Testis (tissue), 3 donors: ENCODE data around the gene ADM5. TPM values are rescaled to one million over a fixed set of nuclear protein-coding genes. Genes with fewer than 3 reads are reported as not detected.
A peak's percentile ranks its signal among the peaks of the same experiment; 100 is the strongest.
"Not testable (repeated sequence)": the region's sequence is repeated elsewhere in the genome, so short reads cannot be mapped to it uniquely, and the experiment has no call there.

Experiments used
- DNase-seq: peaks from one replicate; pipeline ENCODE4 v3.0.0-alpha.2; 2019
- H3K27ac ChIP-seq, 2 donors: fragments of 200-600 bp; sonication (generic); one replicate each; pipeline ENCODE4 v1.5.1; 2019
- H3K27me3 ChIP-seq: fragments of 200-600 bp; sonication (generic); one replicate; pipeline ENCODE4 v1.5.1; 2019
- H3K36me3 ChIP-seq: fragments of 200-600 bp; sonication (generic); one replicate; pipeline ENCODE4 v1.5.1; 2017; ENCODE audit warnings: low read depth; ENCODE audit errors: missing control alignments
- H3K4me1 ChIP-seq: fragments of 200-600 bp; sonication (generic); one replicate; pipeline ENCODE4 v1.5.1; 2019
- H3K4me3 ChIP-seq, 2 donors: fragments of 200-600 bp; sonication (generic); one replicate each; pipeline ENCODE4 v1.5.1; 2017 to 2019
- H3K9me3 ChIP-seq: fragments of 200-600 bp; sonication (generic); one replicate; pipeline ENCODE4 v1.5.1; 2017
- POLR2A ChIP-seq: fragments of 450-650 bp; IDR thresholded peaks from one replicate; pipeline ENCODE4 v1.6.1; 2017; ENCODE audit warnings: antibody characterized with exemption, mild to moderate bottlenecking, moderate library complexity
- WGBS, 2 donors: methylation state at CpG; one replicate each; pipeline ENCODE4 v1.1.5; 2018; 5-methylcytosine and 5-hydroxymethylcytosine counted together
- intact Hi-C: fragments of 100-400 bp; cut with DNase I; formaldehyde crosslinking; loops from one replicate; pipeline ENCODE4 v1.15.1; 2023; ENCODE audit warnings: low total_unique reads
- polyA plus RNA-seq: library from polyadenylated mRNA; stranded (reverse); fragments of 350-450 nt; fragmentation: Illumina TruSeq; extraction: RNeasy Lipid Tissue Mini Kit (QIAGEN cat#74804); gene quantifications from one replicate; pipeline ENCODE4 v1.2.3, GENCODE V29; 2014; ENCODE audit warnings: low read depth, low replicate concordance; ENCODE audit not compliant: insufficient read depth
- total RNA-seq, 2 donors: library from RNA; depleted of rRNA; stranded (reverse); fragments of >200 nt; gene quantifications; one replicate each; pipeline ENCODE4 v1.2.3, GENCODE V29; 2016
- TF ChIP-seq, protein P1 (sequence below), 3 experiments: fragments of 450-650 bp in 2 of 3; fragments of 200-600 bp in 1 of 3; sonication (generic) in 1 of 3; IDR thresholded peaks; one replicate each; pipeline ENCODE4 v1.5.1; 2016 to 2019; ENCODE audit warnings: antibody characterized with exemption in 3 of 3, mild to moderate bottlenecking in 2 of 3, moderate library complexity in 1 of 3

Gene ADM5
- total and polyA plus RNA-seq, 3 donors from 2014 or later, result 2.2 to 5.0 (median 2.9) TPM

DNA sequence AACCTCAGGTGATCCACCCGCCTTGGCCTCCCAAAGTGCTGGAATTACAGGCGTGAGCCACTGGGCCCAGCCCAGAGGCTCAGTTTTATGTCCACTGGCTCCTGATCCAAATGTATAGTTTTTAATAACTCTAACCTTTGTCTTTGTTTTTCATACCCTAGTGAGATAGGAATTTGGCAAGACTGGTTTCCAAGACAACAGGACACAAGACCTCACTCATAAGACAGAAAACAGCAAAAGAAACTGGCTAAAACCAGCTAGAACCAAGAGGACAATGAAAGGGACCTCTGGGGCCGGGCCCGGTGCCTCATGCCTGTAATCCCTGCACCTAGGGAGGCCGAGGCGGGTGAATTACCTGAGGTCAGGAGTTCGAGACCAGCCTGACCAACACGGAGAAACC lies 29.1 kb downstream of the ADM5 start:
- Histone ChIP-seq H3K9me3 (no peaks in the 10 kb centered on the region), H3K36me3 (no peaks in the 10 kb centered on the region), H3K27ac (no peak overlapping the region), H3K27me3 (no peaks in the 10 kb centered on the region), H3K4me3 (no peak overlapping the region), H3K4me1 (no peaks in the 10 kb centered on the region)
- TF ChIP-seq, protein P1, sequence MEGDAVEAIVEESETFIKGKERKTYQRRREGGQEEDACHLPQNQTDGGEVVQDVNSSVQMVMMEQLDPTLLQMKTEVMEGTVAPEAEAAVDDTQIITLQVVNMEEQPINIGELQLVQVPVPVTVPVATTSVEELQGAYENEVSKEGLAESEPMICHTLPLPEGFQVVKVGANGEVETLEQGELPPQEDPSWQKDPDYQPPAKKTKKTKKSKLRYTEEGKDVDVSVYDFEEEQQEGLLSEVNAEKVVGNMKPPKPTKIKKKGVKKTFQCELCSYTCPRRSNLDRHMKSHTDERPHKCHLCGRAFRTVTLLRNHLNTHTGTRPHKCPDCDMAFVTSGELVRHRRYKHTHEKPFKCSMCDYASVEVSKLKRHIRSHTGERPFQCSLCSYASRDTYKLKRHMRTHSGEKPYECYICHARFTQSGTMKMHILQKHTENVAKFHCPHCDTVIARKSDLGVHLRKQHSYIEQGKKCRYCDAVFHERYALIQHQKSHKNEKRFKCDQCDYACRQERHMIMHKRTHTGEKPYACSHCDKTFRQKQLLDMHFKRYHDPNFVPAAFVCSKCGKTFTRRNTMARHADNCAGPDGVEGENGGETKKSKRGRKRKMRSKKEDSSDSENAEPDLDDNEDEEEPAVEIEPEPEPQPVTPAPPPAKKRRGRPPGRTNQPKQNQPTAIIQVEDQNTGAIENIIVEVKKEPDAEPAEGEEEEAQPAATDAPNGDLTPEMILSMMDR (IDR thresholded peaks at IDR 0.05), result no peak
- TF ChIP-seq POLR2A, result no peak
- DNase-seq, result no peak
- intact Hi-C loops, result no loop called here
- WGBS, 2 donors, result 77 to 89% methylated on average over 8 of the region's 8 CpGs

DNA sequence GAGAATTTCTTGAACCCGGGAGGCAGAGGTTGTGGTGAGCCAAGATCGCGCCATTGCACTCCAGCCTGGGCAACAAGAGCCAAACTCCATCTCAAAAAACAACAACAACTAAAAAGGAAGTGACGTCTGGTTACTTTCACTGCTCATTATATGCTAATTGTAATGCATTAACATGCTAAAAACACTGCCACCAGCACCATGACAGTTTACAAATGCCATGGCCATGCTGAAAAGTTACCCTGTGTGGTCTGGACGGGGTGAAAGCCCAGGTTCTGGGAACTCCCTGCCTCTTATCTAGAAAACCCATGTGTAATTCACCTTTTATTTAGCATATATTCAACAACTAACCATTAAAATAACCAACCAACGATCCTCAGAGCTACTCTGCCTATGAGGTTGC lies 29.6 kb downstream of the ADM5 start:
- Histone ChIP-seq H3K9me3 (no peaks in the 10 kb centered on the region), H3K27ac (no peak overlapping the region), H3K4me3 (no peak overlapping the region), H3K27me3 (no peaks in the 10 kb centered on the region), H3K36me3 (no peaks in the 10 kb centered on the region), H3K4me1 (no peaks in the 10 kb centered on the region)
- intact Hi-C loops, result no loop called here
- TF ChIP-seq, protein P1 (IDR thresholded peaks at IDR 0.05), result no peak
- no peak for TF ChIP-seq POLR2A
- no peak for DNase-seq
- WGBS, 2 donors, result 60 to 71% methylated on average over 6 of the region's 6 CpGs

DNA sequence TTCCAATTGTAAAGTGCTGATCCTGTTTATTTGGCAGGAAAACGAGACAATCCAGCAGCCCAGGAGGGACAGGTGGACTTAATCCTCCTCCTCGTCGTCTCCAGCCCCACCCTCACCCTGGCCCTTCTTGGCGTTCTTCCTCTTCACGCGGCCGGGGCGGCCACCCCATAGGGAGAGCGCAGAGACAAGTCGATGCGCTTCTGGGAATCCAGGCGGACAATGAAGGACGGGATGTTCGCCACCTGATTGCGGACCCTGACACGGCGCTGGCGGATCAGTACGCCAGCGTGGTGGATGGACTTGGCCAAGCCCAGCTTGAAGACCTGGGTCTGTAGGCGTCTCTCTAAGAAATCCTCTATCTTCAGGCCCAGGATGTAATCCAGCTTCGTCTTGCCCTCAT lies 30.0 kb downstream of the ADM5 start:
- H3K36me3 ChIP-seq, intact Hi-C loops, H3K27me3 ChIP-seq, H3K4me1 ChIP-seq, H3K4me3 ChIP-seq, DNase-seq, H3K9me3 ChIP-seq, H3K27ac ChIP-seq: not testable (repeated sequence)
- whole genome bisulfite sequencing, 2 donors, result 47 to 78% methylated on average over 9 to 18 of the region's 22 CpGs

DNA sequence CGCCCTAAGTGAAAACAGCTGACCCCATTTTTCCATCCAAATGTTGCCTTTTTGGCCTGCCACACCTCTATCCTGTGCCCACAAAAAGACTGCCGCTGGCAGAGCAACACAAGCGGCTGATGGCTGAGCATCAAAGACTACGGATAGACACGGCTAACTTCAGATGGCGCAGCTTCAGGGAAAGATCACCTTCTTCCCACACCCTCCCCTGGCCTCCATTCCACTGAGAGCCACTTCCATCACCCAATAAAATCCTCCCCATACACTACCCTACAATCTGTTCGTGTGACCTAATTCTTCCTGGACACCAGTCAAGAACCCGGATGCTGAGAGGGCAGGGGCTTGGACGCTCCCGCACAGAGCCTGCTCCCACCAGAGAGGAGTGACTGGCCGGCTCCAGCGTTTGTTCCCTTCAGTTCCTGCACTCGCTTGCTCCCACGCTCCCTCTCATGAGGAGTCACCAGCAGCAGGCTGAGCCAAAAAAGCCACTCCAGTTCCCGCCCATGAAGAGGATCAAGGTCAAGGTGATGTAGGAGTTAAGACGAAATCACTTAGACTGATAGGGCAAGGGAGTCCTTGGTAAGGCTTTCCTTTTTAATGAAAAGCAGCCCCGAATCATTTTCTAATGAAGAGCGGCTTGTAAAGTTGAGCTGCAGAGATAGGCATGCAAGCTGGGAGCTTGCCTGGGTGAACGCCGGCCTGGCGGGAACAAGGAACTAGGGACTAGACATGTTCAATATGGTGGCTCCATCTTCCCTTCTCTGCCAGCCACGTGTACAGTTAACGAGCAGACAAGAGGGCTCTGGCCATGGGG lies 38.0 kb downstream of the ADM5 start:
- Histone ChIP-seq H3K4me1 (peaks cover 17% of the 10 kb centered on the region), H3K36me3 (no peaks in the 10 kb centered on the region), H3K27ac (peak overlapping the region; percentile 60 to 83), H3K27me3 (no peaks in the 10 kb centered on the region), H3K9me3 (no peaks in the 10 kb centered on the region), H3K4me3 (no peak overlapping the region)
- 46% methylated on average over 23 of the region's 23 CpGs for WGBS, 2 donors
- intact Hi-C loops, result no loop called here
- TF ChIP-seq, protein P1 (IDR thresholded peaks at IDR 0.05), result no peak
- TF ChIP-seq POLR2A, result no peak
- peak; percentile 95 for DNase-seq

DNA sequence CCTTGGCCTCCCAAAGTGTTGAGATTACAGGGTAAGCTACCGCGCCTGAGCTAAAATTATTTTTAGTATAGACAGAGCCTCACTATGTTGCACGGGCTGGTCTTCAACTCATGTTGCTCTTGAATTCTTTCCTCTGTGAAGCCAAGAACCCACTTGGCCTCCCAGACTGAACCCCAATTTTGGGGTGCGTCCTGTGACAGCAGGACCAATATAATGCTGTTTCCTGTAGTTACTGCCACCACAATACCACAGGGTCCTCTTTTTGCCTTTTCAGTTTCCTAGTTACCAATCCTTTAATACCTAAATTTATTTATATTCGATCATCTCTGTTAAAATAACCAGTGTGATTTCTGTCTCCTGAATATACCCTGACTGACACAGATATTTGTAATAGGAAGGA lies 40.8 kb downstream of the ADM5 start:
- no peak overlapping the region for H3K4me3 ChIP-seq
- H3K9me3 ChIP-seq, result no peaks in the 10 kb centered on the region
- no peaks in the 10 kb centered on the region for H3K36me3 ChIP-seq
- intact Hi-C loops, result no loop called here
- 95 to 96% methylated on average over 5 of the region's 5 CpGs for WGBS, 2 donors
- no peak overlapping the region for H3K27ac ChIP-seq
- H3K27me3 ChIP-seq, result no peaks in the 10 kb centered on the region
- DNase-seq, result no peak
- H3K4me1 ChIP-seq, result peaks cover 19% of the 10 kb centered on the region
- TF ChIP-seq, protein P1 (IDR thresholded peaks at IDR 0.05), result no peak
- TF ChIP-seq POLR2A, result no peak
